K562 treated with DMSO at 1 percent for 4 hours (cell line): ENCODE results near the gene OR4C3. TPM values are rescaled to one million over a fixed set of nuclear protein-coding genes. Genes with fewer than 3 reads are reported as not detected.

Experiments
- total RNA-seq: library from RNA; unstranded; fragments of 300-600 nt; gene quantifications from 2 replicates; pipeline ENCODE4 v1.2.3, GENCODE V29; 2022; ENCODE audit not compliant: insufficient read depth

OR4C3 gene
- total RNA-seq = not detected in 2 replicates

GRCh38 chr11:48324620-48325019 is at the start of gene OR4C3:
OR4C3 (plus strand) TSS chr11:48324920; CDS start chr11:48325022, 102 bp downstream.

DNA sequence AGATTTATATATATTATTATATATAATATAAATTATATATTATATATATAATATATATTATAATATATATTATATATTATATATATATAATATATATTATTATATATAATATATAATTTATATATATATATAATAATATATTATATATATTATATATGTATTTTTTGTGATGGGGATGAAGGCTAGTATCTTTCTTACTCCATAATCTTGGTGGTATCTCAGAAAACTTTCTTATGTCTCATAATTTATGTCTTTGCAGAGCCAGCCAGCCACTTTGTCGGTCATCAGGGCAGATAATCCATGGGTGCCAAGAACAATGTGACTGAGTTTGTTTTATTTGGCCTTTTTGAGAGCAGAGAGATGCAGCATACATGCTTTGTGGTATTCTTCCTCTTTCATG is 18.8 kb upstream of the OR4C3 start, which contains the start of gene OR4S1:
TSS of gene OR4S1 (plus strand) at position 301 of the 400 bp plus-strand sequence. CDS start at position 301, 0 bp downstream.

GRCh38 chr11:48366365-48366764 is 41.6 kb downstream of the OR4C3 start, which contains the start of gene OR4C5:
OR4C5 (minus strand) TSS chr11:48366465; CDS start chr11:48366465, 0 bp downstream.

Other genes starting within 250 kb of the OR4C3 start
- not detected in 2 replicates for gene OR4B1, start 108.1 kb upstream of the OR4C3 start, total RNA-seq
- not detected in 2 replicates for gene OR4X2, start 79.8 kb upstream of the OR4C3 start, total RNA-seq
- gene OR4X1, start 61.1 kb upstream of the OR4C3 start, total RNA-seq = not detected in 2 replicates
- gene OR4S1, start 18.7 kb upstream of the OR4C3 start, total RNA-seq = not detected in 2 replicates
- not detected in 2 replicates for gene OR4C5, start 41.5 kb downstream of the OR4C3 start, total RNA-seq
- not detected in 2 replicates for gene OR4A47, start 163.9 kb downstream of the OR4C3 start, total RNA-seq